NB4 (cell line): Measurements from ENCODE around the gene ZC3H7A.

Experiments
- DNase-seq: peaks from one replicate; pipeline ENCODE4 v3.0.0; 2010; ENCODE audit warnings: low read depth
- H3K4me3 ChIP-seq: one replicate; pipeline ENCODE4 v1.5.1; 2011; ENCODE audit warnings: mild to moderate bottlenecking, low read depth, low read length, moderate library complexity
- CTCF ChIP-seq: IDR thresholded peaks from one replicate; pipeline ENCODE4 v1.5.1; 2012; ENCODE audit warnings: low read depth, low read length
- MYC ChIP-seq: IDR thresholded peaks from 2 replicates; pipeline ENCODE4 v1.6.1; 2011; ENCODE audit warnings: low read depth, low read length
- POLR2A ChIP-seq: IDR thresholded peaks from 2 replicates; pipeline ENCODE4 v1.6.1; 2011; ENCODE audit warnings: mild to moderate bottlenecking; ENCODE audit not compliant: insufficient read length; ENCODE audit errors: extremely low read depth
- TF ChIP-seq, protein P1 (sequence below): IDR thresholded peaks from 2 replicates; pipeline ENCODE4 v1.6.1; 2011; ENCODE audit warnings: low read depth, low read length

The ZC3H7A gene

GRCh38 chr16:11721781-11722467, 75.1 kb downstream of the ZC3H7A start:
- H3K4me3 ChIP-seq, result no peak overlapping the region
- no peak for DNase-seq
- no peak for TF ChIP-seq MYC
- no peak for TF ChIP-seq CTCF
- TF ChIP-seq POLR2A, result no peak
- TF ChIP-seq, protein P1, sequence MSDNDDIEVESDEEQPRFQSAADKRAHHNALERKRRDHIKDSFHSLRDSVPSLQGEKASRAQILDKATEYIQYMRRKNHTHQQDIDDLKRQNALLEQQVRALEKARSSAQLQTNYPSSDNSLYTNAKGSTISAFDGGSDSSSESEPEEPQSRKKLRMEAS, result no peak

DNA sequence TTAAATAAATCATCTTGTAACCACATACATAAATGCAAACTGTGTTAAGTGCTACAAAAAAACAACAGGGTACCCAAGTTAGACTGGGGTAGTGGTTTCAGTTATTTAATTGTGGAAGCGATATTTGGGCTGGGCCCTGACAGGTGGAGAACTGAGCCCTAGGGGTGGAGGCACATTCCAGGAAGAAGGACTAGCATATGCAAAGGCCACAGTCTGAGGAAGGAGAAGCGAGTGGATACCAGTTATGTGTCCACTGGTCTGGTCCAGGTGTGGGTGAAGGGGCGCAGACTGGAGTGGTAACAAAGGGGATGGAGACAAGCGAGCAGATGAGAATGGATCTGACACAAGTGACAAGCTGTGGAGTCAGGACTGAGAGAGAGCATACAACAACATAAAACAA, 77.3 kb downstream of the ZC3H7A start:
- H3K4me3 ChIP-seq, result no peak overlapping the region
- TF ChIP-seq CTCF (no peak), MYC (no peak), POLR2A (no peak)
- TF ChIP-seq, protein P1, result no peak
- no peak for DNase-seq

DNA sequence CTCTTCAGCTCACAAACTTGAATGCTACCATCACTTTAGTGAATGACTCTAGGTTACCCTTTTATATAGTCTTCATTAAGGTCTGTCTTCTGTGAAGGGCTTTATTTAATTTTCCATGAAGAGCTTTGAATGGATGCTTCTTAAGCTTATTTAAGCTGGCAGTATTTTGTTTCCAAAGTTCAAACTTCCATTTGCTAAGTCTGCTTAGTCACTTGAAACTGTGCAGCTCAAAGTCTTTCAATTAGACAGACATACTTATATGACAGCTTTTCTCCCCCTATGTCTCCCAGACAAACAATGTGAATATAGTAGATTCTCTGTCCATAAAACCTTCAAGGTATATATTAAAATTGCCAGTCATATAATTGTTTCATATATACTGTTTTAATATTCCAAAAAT, 77.9 kb downstream of the ZC3H7A start:
- TF ChIP-seq, protein P1, result no peak
- no peak for TF ChIP-seq MYC
- no peak for TF ChIP-seq POLR2A
- TF ChIP-seq CTCF, result no peak
- no peak overlapping the region for H3K4me3 ChIP-seq
- no peak for DNase-seq

GRCh38 chr16:11717811-11718210, 79.2 kb downstream of the ZC3H7A start:
- TF ChIP-seq MYC, result no peak
- no peak for TF ChIP-seq POLR2A
- TF ChIP-seq CTCF, result no peak
- TF ChIP-seq, protein P1, result no peak
- no peak overlapping the region for H3K4me3 ChIP-seq
- no peak for DNase-seq

DNA sequence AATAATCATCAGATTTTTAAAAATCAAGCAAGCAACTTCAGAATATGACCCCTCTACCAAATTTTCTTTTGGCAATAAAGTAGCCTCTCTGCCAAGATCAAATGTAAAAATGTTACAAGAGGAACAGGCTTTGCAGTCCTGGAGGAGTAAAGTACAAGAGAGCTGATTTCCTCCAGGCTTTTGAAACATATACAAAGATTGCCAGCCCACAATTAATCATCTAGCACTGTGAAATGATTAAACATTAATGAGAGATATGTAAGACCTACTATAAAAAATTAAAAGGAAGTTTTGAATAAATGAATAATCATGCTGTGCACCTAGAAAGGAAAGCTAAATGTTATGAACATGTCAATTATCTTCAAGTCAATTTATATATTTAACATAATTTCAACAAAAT, 80.7 kb downstream of the ZC3H7A start:
- TF ChIP-seq, protein P1, result no peak
- TF ChIP-seq POLR2A (no peak), MYC (no peak), CTCF (no peak)
- no peak for DNase-seq
- H3K4me3 ChIP-seq, result no peak overlapping the region
